NOMO-1 treated with DMSO at 0.1 percent for 48 hours (cell line): ENCODE measurements around the gene QSOX1.

Source experiments
- DNase-seq: peaks from one replicate; lab custom pipeline; 2025; ENCODE audit not compliant: unreplicated experiment; lab: John Stamatoyannopoulos, UW

QSOX1 gene

GRCh38 chr1:180168786-180169639, 14.3 kb downstream of the QSOX1 start:
- DNase-seq: peak; percentile 4

- DNase-seq: no peak
These were observed 15.0 kb downstream of the QSOX1 start for GRCh38 chr1:180169640-180170195.

- DNase-seq: no peak
These were observed 16.0 kb downstream of the QSOX1 start for GRCh38 chr1:180170546-180171151.

GRCh38 chr1:180171691-180172090, 17.0 kb downstream of the QSOX1 start:
- DNase-seq: no peak

DNA sequence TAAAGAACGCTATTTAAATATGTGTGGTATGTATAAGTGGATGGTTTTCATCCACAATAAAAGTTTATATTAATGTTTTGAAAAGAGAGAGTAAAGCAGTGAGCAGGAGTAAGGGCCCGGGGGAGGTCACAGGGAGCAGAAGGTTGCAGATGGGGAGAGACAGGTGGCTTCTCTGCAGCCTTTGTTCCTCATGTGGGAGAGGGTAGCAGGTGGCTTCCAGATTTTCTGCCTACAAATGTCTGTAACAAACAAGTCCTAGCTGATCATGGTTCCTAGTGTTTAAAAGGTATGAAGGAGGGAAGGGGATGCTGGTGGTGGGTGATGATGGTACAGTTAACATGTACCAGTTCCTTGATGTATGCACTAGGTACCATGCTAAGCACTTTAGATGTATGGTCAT, 18.8 kb downstream of the QSOX1 start:
- no peak for DNase-seq

GRCh38 chr1:180173952-180174351, 19.3 kb downstream of the QSOX1 start:
- no peak for DNase-seq

DNA sequence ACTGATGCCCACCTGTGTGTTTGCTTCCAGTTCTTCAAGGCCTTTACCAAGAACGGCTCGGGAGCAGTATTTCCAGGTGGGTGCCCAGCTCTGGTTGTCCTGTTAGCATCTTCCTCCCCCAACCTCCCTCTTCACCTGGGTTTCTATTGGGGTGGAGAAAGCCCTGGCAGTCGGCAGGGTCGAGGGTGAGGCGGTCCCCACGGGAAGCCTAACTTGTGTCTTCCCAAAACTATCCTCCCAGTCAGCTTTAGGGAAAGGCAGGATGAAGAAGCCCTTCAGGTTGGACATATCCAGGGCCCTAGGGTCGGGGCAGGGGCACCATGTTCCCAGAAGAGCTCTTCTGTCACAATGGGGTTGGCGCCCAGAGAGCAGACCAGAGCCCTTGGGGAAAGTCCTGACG, 20.6 kb downstream of the QSOX1 start:
- no peak for DNase-seq

- DNase-seq: no peak
These were observed 21.1 kb downstream of the QSOX1 start for GRCh38 chr1:180175806-180176205.

DNA sequence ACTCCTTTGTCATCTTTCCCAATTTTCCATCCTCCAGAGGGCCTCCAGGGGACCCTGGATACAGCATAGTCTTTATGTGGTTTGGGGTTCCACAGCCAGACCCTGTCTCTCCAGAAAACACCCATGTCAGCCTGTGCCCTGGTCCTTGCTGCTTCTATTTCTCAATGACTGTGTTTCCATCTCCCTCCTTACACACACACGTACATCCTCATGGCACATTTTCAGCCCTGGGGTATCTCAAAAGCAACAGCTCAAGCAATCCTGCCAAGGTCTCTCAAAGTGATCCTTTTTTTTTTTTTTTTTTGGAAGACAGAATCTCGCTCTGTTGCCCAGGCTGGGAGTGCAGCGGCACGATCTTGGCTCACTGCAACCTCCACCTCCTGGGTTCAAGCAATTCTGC, 22.3 kb downstream of the QSOX1 start:
- DNase-seq: no peak

GRCh38 chr1:180177931-180178330, 23.3 kb downstream of the QSOX1 start:
- no peak for DNase-seq

DNA sequence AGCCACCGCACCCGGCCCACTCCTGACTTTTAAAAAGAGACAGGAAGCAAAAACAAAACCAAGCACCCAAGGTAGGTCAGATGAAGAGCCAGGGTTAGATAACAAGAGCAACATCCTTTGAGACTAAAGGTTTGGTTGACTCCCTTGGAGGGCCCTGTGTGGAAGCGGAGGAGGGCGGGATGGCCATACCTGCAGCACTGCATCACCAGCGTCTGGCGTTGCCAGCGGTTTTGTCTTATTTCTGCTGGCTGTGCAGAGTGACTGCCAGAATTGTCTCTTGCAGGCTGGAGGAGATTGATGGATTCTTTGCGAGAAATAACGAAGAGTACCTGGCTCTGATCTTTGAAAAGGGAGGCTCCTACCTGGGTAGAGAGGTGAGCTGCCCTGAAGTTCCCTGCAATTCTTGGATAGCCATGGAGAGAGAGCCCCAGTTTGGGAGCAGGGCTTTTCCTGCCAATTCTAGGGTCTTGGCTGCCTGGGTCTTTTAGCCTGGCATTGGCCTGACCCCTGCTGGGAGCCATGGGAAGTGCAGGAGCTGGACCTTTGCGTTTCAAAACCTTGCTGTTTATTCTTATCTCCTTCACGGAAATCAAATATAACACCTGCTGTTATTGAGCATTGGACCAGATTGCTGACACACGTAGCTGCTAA, 24.0 kb downstream of the QSOX1 start:
- DNase-seq: peak; percentile 40

DNA sequence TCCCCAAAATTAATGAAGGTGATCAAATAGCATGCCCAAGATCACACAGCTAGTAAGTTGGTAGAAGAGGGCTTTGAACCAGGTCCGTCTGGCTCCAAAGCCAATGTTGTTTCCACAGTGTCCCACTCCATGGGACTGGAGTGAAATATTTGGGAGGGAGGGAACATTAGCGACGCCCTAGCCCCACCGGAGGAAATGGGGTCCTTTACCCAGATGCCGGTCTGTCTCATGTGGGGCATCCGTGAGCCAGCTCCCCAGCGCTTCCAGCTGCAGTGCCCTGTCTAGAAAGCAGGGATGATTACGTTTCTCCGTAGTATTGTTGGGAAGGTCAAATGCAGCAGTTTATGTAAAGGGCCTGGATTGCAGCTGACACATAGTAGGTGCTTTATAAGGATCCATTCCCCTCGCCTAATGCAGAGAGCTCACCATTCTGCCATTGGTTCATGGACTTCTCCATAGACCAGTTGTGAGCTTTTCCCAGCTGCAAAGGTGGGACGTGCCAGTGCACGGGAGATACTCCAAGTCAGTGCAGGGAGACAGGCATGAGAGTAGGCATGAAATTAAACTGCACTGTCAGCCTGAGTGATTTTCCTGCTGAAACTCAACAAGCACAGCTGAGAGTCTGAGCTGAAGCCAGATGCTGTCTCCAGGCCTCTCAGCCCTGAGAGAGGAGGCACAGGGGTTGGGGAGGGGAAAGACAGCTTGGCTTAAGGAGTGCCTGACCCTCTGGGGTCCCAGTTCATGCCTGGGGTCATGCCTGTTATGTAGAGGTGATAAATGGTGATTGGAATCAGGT, 24.7 kb downstream of the QSOX1 start:
- no peak for DNase-seq

GRCh38 chr1:180181048-180181447, 26.4 kb downstream of the QSOX1 start:
- peak; percentile 6 for DNase-seq

GRCh38 chr1:180181996-180182642, 27.4 kb downstream of the QSOX1 start:
- no peak for DNase-seq

DNA sequence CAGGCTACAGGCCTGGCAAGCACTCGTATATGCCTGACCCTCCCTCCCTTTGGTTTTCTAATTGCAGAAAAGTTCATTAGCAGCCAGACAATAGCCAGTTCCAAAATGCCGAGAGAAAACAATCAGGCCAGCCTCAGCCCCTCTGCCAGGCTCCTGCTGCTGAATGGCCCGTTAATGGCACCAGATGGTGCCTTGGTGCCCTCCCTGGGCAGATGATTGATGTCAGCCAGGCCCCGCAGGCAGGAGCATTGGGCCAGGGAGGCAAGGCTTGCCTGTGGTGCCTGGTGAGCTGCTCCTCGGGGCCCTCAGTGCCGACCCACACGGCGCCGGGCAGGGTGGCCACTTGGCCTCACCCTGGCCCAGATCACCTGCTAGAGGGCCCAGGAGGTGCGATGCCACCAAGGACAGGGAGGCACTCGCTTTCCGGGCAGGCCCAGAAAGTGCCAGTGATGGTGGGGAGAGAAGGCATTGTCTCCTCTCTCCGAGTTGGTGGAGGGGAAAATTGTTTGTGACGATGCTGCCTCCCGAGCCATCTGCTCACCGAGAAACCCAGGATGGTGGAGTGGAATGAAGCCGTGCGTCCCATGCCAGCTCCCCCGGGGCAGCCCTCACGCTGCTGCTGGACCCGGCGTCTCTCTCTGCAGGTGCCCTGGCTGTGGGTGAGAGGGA, 28.1 kb downstream of the QSOX1 start:
- no peak for DNase-seq

DNA sequence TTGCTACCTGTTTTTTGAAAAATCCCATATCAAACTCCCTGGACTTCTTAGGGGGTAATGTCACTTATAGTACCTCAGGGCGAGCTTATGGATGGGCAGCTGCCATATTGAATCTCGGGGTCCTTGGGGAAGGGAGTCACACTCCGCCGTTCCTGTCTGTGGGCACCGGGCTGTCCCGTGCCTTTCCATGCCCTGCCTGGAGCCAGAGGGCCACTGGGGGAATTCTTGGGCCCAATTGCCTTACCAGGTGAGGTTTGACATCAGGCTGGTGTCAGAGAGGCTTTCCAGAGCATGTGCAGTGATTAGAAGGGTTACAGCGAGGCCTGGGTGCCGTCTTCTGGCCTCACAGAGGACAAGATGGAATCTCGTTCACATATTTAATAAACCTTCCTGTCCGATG, 28.8 kb downstream of the QSOX1 start:
- no peak for DNase-seq

- DNase-seq: no peak
These were observed 29.4 kb downstream of the QSOX1 start for GRCh38 chr1:180184041-180184440.

DNA sequence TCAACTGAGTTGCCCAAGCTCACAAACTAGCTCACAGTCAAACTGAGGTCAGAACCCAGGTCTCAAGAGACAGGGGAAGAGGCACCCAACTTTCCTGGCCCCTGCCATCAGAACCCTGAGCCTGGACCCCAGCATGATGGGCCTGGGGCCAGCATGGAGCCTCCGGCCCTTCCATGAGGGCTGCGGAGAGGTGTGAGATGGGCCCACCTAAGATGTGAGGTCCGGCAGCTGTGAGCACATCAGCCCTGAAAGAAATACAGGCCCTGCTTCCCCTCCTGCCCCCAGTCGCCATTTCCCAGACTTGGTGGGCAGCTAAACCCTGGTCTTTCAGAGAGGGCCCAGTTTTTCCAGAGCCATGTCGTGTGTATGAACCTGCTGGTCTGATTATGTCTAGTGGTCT, 30.6 kb downstream of the QSOX1 start:
- DNase-seq: no peak

GRCh38 chr1:180185971-180186645, 31.4 kb downstream of the QSOX1 start:
- DNase-seq: no peak
